HuH-7 (cell line): ENCODE data around the gene SLC29A1.

Source experiments
- DNase-seq: peaks from one replicate; pipeline ENCODE4 v3.0.0; 2011; ENCODE audit warnings: low spot score

SLC29A1 gene

GRCh38 chr6:44255105-44255808 lies 31.9 kb downstream of the SLC29A1 start:
- DNase-seq: no peak

- no peak for DNase-seq
Measured at GRCh38 chr6:44255871-44256774, 32.7 kb downstream of the SLC29A1 start.

- no peak for DNase-seq
Measured at GRCh38 chr6:44256775-44257024, 33.3 kb downstream of the SLC29A1 start.

GRCh38 chr6:44257025-44257752 lies 33.8 kb downstream of the SLC29A1 start, which contains the start of gene SLC35B2:
Gene SLC35B2, minus strand, starts transcription at chr6:44257528. Its CDS starts 118 bp downstream, at chr6:44257410.
- DNase-seq: peak; percentile 82

- DNase-seq: no peak
Measured at GRCh38 chr6:44257753-44258324, 34.4 kb downstream of the SLC29A1 start.

GRCh38 chr6:44258325-44258863 lies 35.0 kb downstream of the SLC29A1 start:
- no peak for DNase-seq

GRCh38 chr6:44258921-44259320 lies 35.5 kb downstream of the SLC29A1 start:
- DNase-seq: no peak

GRCh38 chr6:44260011-44260410 lies 36.6 kb downstream of the SLC29A1 start:
- no peak for DNase-seq

GRCh38 chr6:44260451-44261297 lies 37.3 kb downstream of the SLC29A1 start:
- DNase-seq: no peak

- no peak for DNase-seq
Measured at GRCh38 chr6:44261581-44261980, 38.2 kb downstream of the SLC29A1 start.

GRCh38 chr6:44262467-44263353 lies 39.3 kb downstream of the SLC29A1 start:
- DNase-seq: no peak

GRCh38 chr6:44263354-44264100 lies 40.1 kb downstream of the SLC29A1 start:
- DNase-seq: peak; percentile 63

- DNase-seq: no peak
Measured at GRCh38 chr6:44264154-44265006, 41.0 kb downstream of the SLC29A1 start.

- peak; percentile 92 for DNase-seq
Measured at GRCh38 chr6:44265007-44265721, 41.8 kb downstream of the SLC29A1 start, which contains the start of gene NFKBIE. Gene NFKBIE, minus strand, starts transcription at chr6:44265551. Its CDS starts 205 bp downstream, at chr6:44265346.

GRCh38 chr6:44265722-44266233 lies 42.4 kb downstream of the SLC29A1 start:
- DNase-seq: no peak

- no peak for DNase-seq
Measured at GRCh38 chr6:44266347-44266746, 43.0 kb downstream of the SLC29A1 start.

GRCh38 chr6:44267252-44267651 lies 43.9 kb downstream of the SLC29A1 start:
- DNase-seq: no peak
